ENCODE results near the gene PPP1R15A.

DNA sequence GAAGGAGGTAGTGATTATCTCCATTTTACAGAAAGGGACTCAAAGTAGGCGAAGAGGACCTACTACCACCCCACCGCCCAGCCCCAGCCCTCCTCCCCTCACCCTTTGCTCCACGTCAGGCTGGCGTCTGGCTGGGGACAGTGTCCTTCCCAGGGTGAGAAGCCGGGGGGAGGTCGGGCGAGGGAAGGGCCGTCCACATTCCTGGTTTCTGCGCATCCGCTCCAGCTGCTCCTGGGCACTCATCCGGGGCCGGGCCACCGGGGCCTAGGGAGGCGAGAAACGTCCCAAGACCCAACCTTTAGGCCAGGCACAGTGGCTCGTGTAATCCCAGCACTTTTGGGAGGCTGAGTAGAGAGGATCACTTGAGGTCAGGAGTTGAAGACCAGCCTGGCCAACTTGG lies 31.2 kb upstream of the PPP1R15A start:
- TF ChIP-seq POLR2A (IDR thresholded peaks at IDR 0.05) = no peak
- TF ChIP-seq, protein P1, sequence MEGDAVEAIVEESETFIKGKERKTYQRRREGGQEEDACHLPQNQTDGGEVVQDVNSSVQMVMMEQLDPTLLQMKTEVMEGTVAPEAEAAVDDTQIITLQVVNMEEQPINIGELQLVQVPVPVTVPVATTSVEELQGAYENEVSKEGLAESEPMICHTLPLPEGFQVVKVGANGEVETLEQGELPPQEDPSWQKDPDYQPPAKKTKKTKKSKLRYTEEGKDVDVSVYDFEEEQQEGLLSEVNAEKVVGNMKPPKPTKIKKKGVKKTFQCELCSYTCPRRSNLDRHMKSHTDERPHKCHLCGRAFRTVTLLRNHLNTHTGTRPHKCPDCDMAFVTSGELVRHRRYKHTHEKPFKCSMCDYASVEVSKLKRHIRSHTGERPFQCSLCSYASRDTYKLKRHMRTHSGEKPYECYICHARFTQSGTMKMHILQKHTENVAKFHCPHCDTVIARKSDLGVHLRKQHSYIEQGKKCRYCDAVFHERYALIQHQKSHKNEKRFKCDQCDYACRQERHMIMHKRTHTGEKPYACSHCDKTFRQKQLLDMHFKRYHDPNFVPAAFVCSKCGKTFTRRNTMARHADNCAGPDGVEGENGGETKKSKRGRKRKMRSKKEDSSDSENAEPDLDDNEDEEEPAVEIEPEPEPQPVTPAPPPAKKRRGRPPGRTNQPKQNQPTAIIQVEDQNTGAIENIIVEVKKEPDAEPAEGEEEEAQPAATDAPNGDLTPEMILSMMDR (IDR thresholded peaks at IDR 0.05) = no peak

Data from prostate gland (tissue), 2 donors.